WTC11 (cell line): ENCODE measurements around the gene RNF215. TPM values are rescaled to one million over a fixed set of nuclear protein-coding genes. Genes with fewer than 3 reads are reported as not detected.

Experiments used
- ATAC-seq: fragments of 200-7000 bp; cut with Tn5 transposase; 2 replicates; pipeline ENCODE4 v1.10.0; 2021; ENCODE audit warnings: mild to moderate bottlenecking, moderate library complexity
- CTCF ChIA-PET: fragments of 300-600 bp; sonication (Branson Sonifier 250); formaldehyde crosslinking; loops from one replicate; lab custom pipeline; 2021; ENCODE audit warnings: antibody characterized with exemption; lab: Charles Lee
- POLR2A ChIA-PET: fragments of 350-600 bp; sonication (Branson Sonifier 250); formaldehyde crosslinking; loops from one replicate; lab custom pipeline; 2021; ENCODE audit warnings: antibody characterized with exemption; lab: Charles Lee
- DNase-seq: peaks from one replicate; pipeline ENCODE4 v3.0.0; 2021; ENCODE audit warnings: low spot score
- H3K27ac Mint-ChIP-seq: 2 replicates; pipeline ENCODE4 v1.8.0; 2021; ENCODE audit warnings: mixed read lengths
- H3K27me3 Mint-ChIP-seq: 2 replicates; pipeline ENCODE4 v1.8.0; 2021; ENCODE audit warnings: low read depth, mild to moderate bottlenecking, moderate library complexity, mixed read lengths
- H3K36me3 Mint-ChIP-seq: 2 replicates; pipeline ENCODE4 v1.8.0; 2021; ENCODE audit warnings: mixed read lengths
- H3K4me1 Mint-ChIP-seq: 2 replicates; pipeline ENCODE4 v1.8.0; 2022; ENCODE audit warnings: mixed read lengths
- H3K4me3 Mint-ChIP-seq: 2 replicates; pipeline ENCODE4 v1.8.0; 2021; ENCODE audit warnings: mild to moderate bottlenecking, moderate library complexity, mixed read lengths
- H3K9me3 Mint-ChIP-seq: 2 replicates; pipeline ENCODE4 v1.8.0; 2021; ENCODE audit warnings: mixed read lengths
- CDX4 ChIP-seq: fragments of 250-450 bp; sonication (Bioruptor Pico); IDR thresholded peaks from 2 replicates; pipeline ENCODE4 v1.9.0; 2021; ENCODE audit warnings: moderate library complexity, mild to moderate bottlenecking, inconsistent platforms, borderline replicate concordance
- CREB1 ChIP-seq: sonication (generic); formaldehyde crosslinking; IDR thresholded peaks from 2 replicates; pipeline ENCODE4 v1.8.0; 2023; ENCODE audit warnings: mild to moderate bottlenecking, missing genetic modification reagents
- CTCF ChIP-seq: fragments of 200-600 bp; IDR thresholded peaks from 2 replicates; pipeline ENCODE4 v1.8.0; 2022; ENCODE audit warnings: antibody characterized with exemption
- E2F4 ChIP-seq: sonication (generic); formaldehyde crosslinking; IDR thresholded peaks from 2 replicates; pipeline ENCODE4 v1.8.1; 2022; ENCODE audit warnings: low read depth, mild to moderate bottlenecking, moderate library complexity, missing genetic modification reagents, borderline replicate concordance
- ETV6 ChIP-seq: sonication (generic); formaldehyde crosslinking; IDR thresholded peaks from 2 replicates; pipeline ENCODE4 v1.8.1; 2022; ENCODE audit warnings: mild to moderate bottlenecking, missing genetic modification reagents
- FOXP4 ChIP-seq: sonication (generic); formaldehyde crosslinking; IDR thresholded peaks from 2 replicates; pipeline ENCODE4 v1.8.0; 2022; ENCODE audit warnings: mild to moderate bottlenecking, missing genetic modification reagents
- GRHL2 ChIP-seq: fragments of 250-450 bp; sonication (Bioruptor Pico); IDR thresholded peaks from 2 replicates; pipeline ENCODE4 v1.8.0; 2022; ENCODE audit warnings: mild to moderate bottlenecking, moderate library complexity; ENCODE audit not compliant: insufficient replicate concordance, severe bottlenecking
- NFE2L1 ChIP-seq: sonication (generic); formaldehyde crosslinking; IDR thresholded peaks from 2 replicates; pipeline ENCODE4 v1.8.1; 2023; ENCODE audit warnings: missing genetic modification reagents
- NR2C2 ChIP-seq: sonication (generic); formaldehyde crosslinking; IDR thresholded peaks from 2 replicates; pipeline ENCODE4 v1.8.0; 2022; ENCODE audit warnings: mild to moderate bottlenecking, missing genetic modification reagents
- OVOL2 ChIP-seq: fragments of 250-450 bp; sonication (Bioruptor Pico); IDR thresholded peaks from 2 replicates; pipeline ENCODE4 v1.9.0; 2021; ENCODE audit warnings: mild to moderate bottlenecking, borderline replicate concordance
- SMAD3 ChIP-seq: sonication (generic); formaldehyde crosslinking; IDR thresholded peaks from 2 replicates; pipeline ENCODE4 v1.8.0; 2022; ENCODE audit warnings: missing genetic modification reagents, mild to moderate bottlenecking, borderline replicate concordance
- STAT6 ChIP-seq: sonication (generic); formaldehyde crosslinking; conservative IDR thresholded peaks from 2 replicates; pipeline ENCODE4 v1.8.1; 2023; ENCODE audit warnings: mild to moderate bottlenecking, low read depth, missing genetic modification reagents, moderate library complexity
- ZBTB21 ChIP-seq: sonication (generic); formaldehyde crosslinking; IDR thresholded peaks from 2 replicates; pipeline ENCODE4 v1.8.1; 2023; ENCODE audit warnings: mild to moderate bottlenecking, missing genetic modification reagents, borderline replicate concordance
- ZBTB43 ChIP-seq: sonication (generic); formaldehyde crosslinking; IDR thresholded peaks from 2 replicates; pipeline ENCODE4 v1.8.1; 2023; ENCODE audit warnings: mild to moderate bottlenecking, missing genetic modification reagents
- ZNF317 ChIP-seq: sonication (generic); formaldehyde crosslinking; IDR thresholded peaks from 2 replicates; pipeline ENCODE4 v1.8.1; 2023; ENCODE audit warnings: low read depth, mild to moderate bottlenecking, moderate library complexity, missing genetic modification reagents, borderline replicate concordance
- ZNF512 ChIP-seq: sonication (generic); formaldehyde crosslinking; IDR thresholded peaks from 2 replicates; pipeline ENCODE4 v1.8.1; 2022; ENCODE audit warnings: missing genetic modification reagents, borderline replicate concordance
- ZSCAN18 ChIP-seq: fragments of 250-450 bp; sonication (Bioruptor Pico); IDR thresholded peaks from 2 replicates; pipeline ENCODE4 v2.1.2; 2022; ENCODE audit warnings: mild to moderate bottlenecking, moderate library complexity
- total RNA-seq: library from RNA; stranded (reverse); gene quantifications from 3 replicates; pipeline ENCODE4 v1.2.3, GENCODE V29; 2021

The RNF215 gene
- total RNA-seq, 1 experiment from 2014 or later: 25.4 TPM

- Mint-ChIP-seq H3K9me3 (no peaks in the 10 kb centered on the region), H3K27ac (no peak overlapping the region), H3K4me3 (no peak overlapping the region), H3K4me1 (0 out of 2 replicates have a peak, but pooled peaks cover 3% of the 10 kb centered on the region), H3K27me3 (no peaks in the 10 kb centered on the region), H3K36me3 (no peaks in the 10 kb centered on the region)
- CTCF ChIA-PET: interaction anchor here (0.9 to 1.6 kb wide), 3 partner anchors 15 to 53 kb away, joined by 3 to 4 read pairs (median 3); partner anchors contain the start of genes MTFP1 and RNF215
- POLR2A ChIA-PET: interaction anchor here (0.6 to 1.2 kb wide), 3 partner anchors 9 to 45 kb away, joined by 3 read pairs; partner anchors contain the start of gene TBC1D10A
- ATAC-seq (peak; percentile 33; the same call in 1 of the 2 replicates), DNase-seq (no peak)
- TF ChIP-seq E2F4 (CRISPR knock-in tag): 0 out of 2 replicates have a peak, but pooled peaks have one; percentile 15
- TF ChIP-seq ZSCAN18 (CRISPR knock-in tag): no peak
Observed at GRCh38 chr22:30371981-30372380, 15.2 kb downstream of the RNF215 start.

GRCh38 chr22:30371321-30371720, 15.9 kb downstream of the RNF215 start:
- no peak for DNase-seq
- H3K4me1 Mint-ChIP-seq: 0 out of 2 replicates have a peak, but pooled peaks cover 3% of the 10 kb centered on the region
- H3K27ac Mint-ChIP-seq: no peak overlapping the region
- no peaks in the 10 kb centered on the region for H3K36me3 Mint-ChIP-seq
- CTCF ChIA-PET: interaction anchor here (0.9 to 1.6 kb wide), 2 partner anchors 53 to 54 kb away, joined by 3 read pairs; partner anchors contain the start of gene MTFP1
- H3K27me3 Mint-ChIP-seq: no peaks in the 10 kb centered on the region
- H3K4me3 Mint-ChIP-seq: no peak overlapping the region
- no peak for ATAC-seq
- POLR2A ChIA-PET: interaction anchor here (0.8 to 1.2 kb wide), 2 partner anchors 8 to 45 kb away, joined by 3 read pairs; partner anchors contain the start of gene TBC1D10A
- H3K9me3 Mint-ChIP-seq: no peaks in the 10 kb centered on the region
- TF ChIP-seq CTCF (no peak), NFE2L1 (CRISPR knock-in tag) (no peak), ZBTB43 (CRISPR knock-in tag) (no peak), ETV6 (CRISPR knock-in tag) (no peak), GRHL2 (CRISPR knock-in tag) (no peak), STAT6 (CRISPR knock-in tag) (no peak), FOXP4 (CRISPR knock-in tag) (no peak), CREB1 (CRISPR knock-in tag) (no peak), ZBTB21 (CRISPR knock-in tag) (no peak), OVOL2 (CRISPR knock-in tag) (no peak), ZNF317 (no peak), ZNF512 (CRISPR knock-in tag) (no peak), NR2C2 (CRISPR knock-in tag) (no peak), SMAD3 (no peak), CDX4 (CRISPR knock-in tag) (no peak)
